Cardiac fibroblast (primary cell): Measurements from ENCODE around the gene IPMK.

ENCODE experiments used
- DNase-seq, 2 donors: peaks; one replicate each; pipeline versions ENCODE4 v3.0.0 to v3.0.0-alpha.2; 2010; ENCODE audit warnings: low read depth in 2 of 2
- H3K4me3 ChIP-seq, 2 donors: replicated peaks in 1 of 2; 1 replicate in 1 of 2; 2 replicates in 1 of 2; pipeline ENCODE4 v1.5.1; 2011; ENCODE audit warnings: low read depth in 2 of 2, low read length in 2 of 2, mild to moderate bottlenecking in 2 of 2, moderate library complexity in 1 of 2
- TF ChIP-seq, protein P1 (sequence below): IDR thresholded peaks from one replicate; pipeline ENCODE4 v1.5.1; 2011; ENCODE audit warnings: low read depth, mild to moderate bottlenecking, low read length, inconsistent platforms

Gene IPMK

DNA sequence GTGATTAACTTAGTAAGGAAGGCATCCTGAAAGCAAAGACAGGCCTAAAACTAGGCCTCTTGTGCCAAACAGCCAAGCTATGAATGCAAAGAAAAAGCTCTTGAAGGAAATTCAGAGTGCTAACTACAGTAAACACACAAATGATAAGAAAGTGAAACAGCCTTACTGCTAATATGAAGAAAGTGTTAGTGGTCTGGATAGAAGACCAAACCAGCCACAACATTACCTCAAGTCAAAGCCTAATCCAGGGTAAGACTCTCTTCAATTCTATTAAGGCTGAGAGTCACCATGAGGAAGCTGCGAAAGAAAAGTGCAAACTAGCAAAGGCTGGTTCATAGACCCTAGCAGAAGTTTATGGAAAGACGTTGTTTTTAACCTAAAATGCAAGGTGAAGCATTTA, 66.0 kb downstream of the IPMK start:
- TF ChIP-seq, protein P1, sequence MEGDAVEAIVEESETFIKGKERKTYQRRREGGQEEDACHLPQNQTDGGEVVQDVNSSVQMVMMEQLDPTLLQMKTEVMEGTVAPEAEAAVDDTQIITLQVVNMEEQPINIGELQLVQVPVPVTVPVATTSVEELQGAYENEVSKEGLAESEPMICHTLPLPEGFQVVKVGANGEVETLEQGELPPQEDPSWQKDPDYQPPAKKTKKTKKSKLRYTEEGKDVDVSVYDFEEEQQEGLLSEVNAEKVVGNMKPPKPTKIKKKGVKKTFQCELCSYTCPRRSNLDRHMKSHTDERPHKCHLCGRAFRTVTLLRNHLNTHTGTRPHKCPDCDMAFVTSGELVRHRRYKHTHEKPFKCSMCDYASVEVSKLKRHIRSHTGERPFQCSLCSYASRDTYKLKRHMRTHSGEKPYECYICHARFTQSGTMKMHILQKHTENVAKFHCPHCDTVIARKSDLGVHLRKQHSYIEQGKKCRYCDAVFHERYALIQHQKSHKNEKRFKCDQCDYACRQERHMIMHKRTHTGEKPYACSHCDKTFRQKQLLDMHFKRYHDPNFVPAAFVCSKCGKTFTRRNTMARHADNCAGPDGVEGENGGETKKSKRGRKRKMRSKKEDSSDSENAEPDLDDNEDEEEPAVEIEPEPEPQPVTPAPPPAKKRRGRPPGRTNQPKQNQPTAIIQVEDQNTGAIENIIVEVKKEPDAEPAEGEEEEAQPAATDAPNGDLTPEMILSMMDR, result no peak
- DNase-seq, result no peak

GRCh38 chr10:58189269-58189668, 78.4 kb downstream of the IPMK start:
- no peak overlapping the region for H3K4me3 ChIP-seq
- peak; percentile 17 to 26 for DNase-seq
- TF ChIP-seq, protein P1, result no peak

More for the DNA sequence above, 66.0 kb downstream of the IPMK start:
- H3K4me3 ChIP-seq, result no peak overlapping the region

GRCh38 chr10:58184120-58184670, 83.5 kb downstream of the IPMK start:
- TF ChIP-seq, protein P1, result no peak
- no peak for DNase-seq
- no peak overlapping the region for H3K4me3 ChIP-seq

DNA sequence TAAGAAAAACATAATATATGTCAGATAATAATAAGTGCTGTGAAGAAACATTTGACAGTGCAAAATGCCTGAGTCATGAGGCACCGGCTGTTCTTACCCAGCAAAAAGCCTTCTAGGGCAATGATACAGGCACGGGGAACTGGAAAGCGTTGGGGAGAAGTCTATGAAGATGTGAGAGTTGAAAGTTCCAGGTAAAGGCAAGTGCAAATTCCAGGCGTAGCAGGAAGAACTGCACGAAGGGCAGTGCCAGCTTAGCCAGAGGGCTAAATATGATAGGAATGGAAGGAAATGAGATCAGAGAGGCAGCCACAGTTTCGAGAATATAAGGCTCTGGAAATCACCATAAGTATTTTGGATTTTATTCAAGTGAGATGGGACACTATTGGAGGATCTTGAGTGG, 87.0 kb downstream of the IPMK start:
- H3K4me3 ChIP-seq, result no peak overlapping the region
- TF ChIP-seq, protein P1, result no peak
- peak; percentile 10 to 40 for DNase-seq

DNA sequence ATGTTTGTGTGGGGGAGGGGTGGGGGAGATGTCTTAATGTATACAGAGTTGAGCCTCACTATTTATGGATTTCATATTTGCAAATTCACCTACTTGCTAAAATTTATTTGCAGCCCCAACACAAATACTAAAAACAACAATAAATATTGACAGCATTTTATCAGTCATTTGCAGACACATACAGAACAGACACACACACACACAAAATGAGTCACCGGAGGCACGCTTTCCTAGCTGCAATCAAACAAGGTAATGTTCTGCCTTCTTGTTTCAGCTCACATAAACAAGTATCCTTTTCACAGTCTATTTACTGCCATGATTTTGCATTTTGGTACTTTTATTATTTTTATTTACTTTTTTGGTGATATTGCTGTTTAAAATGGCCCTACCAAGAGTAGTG, 88.5 kb downstream of the IPMK start:
- peak; percentile 19 to 52 for DNase-seq
- TF ChIP-seq, protein P1, result no peak

DNA sequence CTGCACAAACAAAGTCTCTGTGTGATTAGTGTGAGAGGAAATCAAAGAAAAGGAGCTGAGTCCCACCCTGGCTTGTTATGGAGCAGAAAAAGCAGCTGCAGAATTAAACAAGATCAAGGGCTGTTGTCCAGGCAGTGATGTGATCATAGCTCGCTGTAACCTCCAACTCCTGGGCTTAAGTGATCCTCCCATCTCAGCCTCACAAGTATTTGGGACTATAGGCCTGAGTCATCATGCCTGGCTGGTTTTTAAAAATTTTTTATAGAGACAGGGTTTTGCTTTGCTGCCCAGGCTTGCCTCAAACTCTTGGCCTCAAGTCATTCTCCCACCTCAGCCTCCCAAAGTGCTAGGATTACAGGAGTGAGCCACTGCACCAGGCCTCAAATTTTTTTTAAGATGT, 88.9 kb downstream of the IPMK start:
- H3K4me3 ChIP-seq, result no peak overlapping the region
- TF ChIP-seq, protein P1, result no peak
- peak; percentile 23 to 35 for DNase-seq

More for the DNA sequence above, 88.5 kb downstream of the IPMK start:
- no peak overlapping the region for H3K4me3 ChIP-seq
